Measurements from ENCODE around the gene PIMREG.

Gene PIMREG

GRCh38 chr17:6443692-6444570 lies at the start of gene PIMREG:
PIMREG (plus strand) TSS chr17:6444455; CDS start chr17:6445111, 656 bp downstream.
- DNase-seq (ENCODE audit: low read depth): peak; percentile 94

- DNase-seq (ENCODE audit: low read depth): no peak
Observed at GRCh38 chr17:6398955-6399354, 45.3 kb upstream of the PIMREG start.

- no peak for DNase-seq (ENCODE audit: low read depth)
Observed at GRCh38 chr17:6402258-6402657, 42.0 kb upstream of the PIMREG start.

GRCh38 chr17:6408276-6408675 lies 36.0 kb upstream of the PIMREG start:
- DNase-seq (ENCODE audit: low read depth): no peak

- no peak for DNase-seq (ENCODE audit: low read depth)
Observed at GRCh38 chr17:6408735-6409134, 35.5 kb upstream of the PIMREG start.

GRCh38 chr17:6413065-6413464 lies 31.2 kb upstream of the PIMREG start:
- peak; percentile 64 for DNase-seq (ENCODE audit: low read depth)

GRCh38 chr17:6415616-6416015 lies 28.6 kb upstream of the PIMREG start:
- no peak for DNase-seq (ENCODE audit: low read depth)

- DNase-seq (ENCODE audit: low read depth): peak; percentile 36
Observed at GRCh38 chr17:6420173-6420641, 24.0 kb upstream of the PIMREG start.

- DNase-seq (ENCODE audit: low read depth): peak; percentile 64
Observed at GRCh38 chr17:6421700-6422604, 22.3 kb upstream of the PIMREG start.

- DNase-seq (ENCODE audit: low read depth): no peak
Observed at GRCh38 chr17:6422654-6423241, 21.5 kb upstream of the PIMREG start.

GRCh38 chr17:6423931-6424330 lies 20.3 kb upstream of the PIMREG start:
- DNase-seq (ENCODE audit: low read depth): no peak

GRCh38 chr17:6425407-6425806 lies 18.8 kb upstream of the PIMREG start:
- DNase-seq (ENCODE audit: low read depth): no peak

GRCh38 chr17:6426356-6427101 lies 17.7 kb upstream of the PIMREG start:
- DNase-seq (ENCODE audit: low read depth): no peak

GRCh38 chr17:6427279-6427781 lies 16.9 kb upstream of the PIMREG start:
- peak; percentile 71 for DNase-seq (ENCODE audit: low read depth)

GRCh38 chr17:6428207-6428965 lies 15.9 kb upstream of the PIMREG start:
- no peak for DNase-seq (ENCODE audit: low read depth)

- no peak for DNase-seq (ENCODE audit: low read depth)
Observed at GRCh38 chr17:6429266-6429665, 15.0 kb upstream of the PIMREG start.

- DNase-seq (ENCODE audit: low read depth): no peak
Observed at GRCh38 chr17:6430769-6431168, 13.5 kb upstream of the PIMREG start.

GRCh38 chr17:6435051-6435450 lies 9.2 kb upstream of the PIMREG start, which contains the start of gene AIPL1:
AIPL1 (minus strand) TSS chr17:6435121; CDS start chr17:6435104, 17 bp downstream.
- no peak for DNase-seq (ENCODE audit: low read depth)

GRCh38 chr17:6435968-6436367 lies 8.3 kb upstream of the PIMREG start:
- DNase-seq (ENCODE audit: low read depth): peak; percentile 64

- no peak for DNase-seq (ENCODE audit: low read depth)
Observed at GRCh38 chr17:6437466-6437865, 6.8 kb upstream of the PIMREG start.
